Brain pericyte (primary cell): ENCODE measurements around the gene RPL35.

Source experiments
- DNase-seq: peaks from one replicate; pipeline ENCODE4 v3.0.0-alpha.2; 2012; ENCODE audit warnings: low read depth, low spot score

RPL35 gene

GRCh38 chr9:124820698-124821623 is 40.8 kb downstream of the RPL35 start:
- DNase-seq, result no peak

DNA sequence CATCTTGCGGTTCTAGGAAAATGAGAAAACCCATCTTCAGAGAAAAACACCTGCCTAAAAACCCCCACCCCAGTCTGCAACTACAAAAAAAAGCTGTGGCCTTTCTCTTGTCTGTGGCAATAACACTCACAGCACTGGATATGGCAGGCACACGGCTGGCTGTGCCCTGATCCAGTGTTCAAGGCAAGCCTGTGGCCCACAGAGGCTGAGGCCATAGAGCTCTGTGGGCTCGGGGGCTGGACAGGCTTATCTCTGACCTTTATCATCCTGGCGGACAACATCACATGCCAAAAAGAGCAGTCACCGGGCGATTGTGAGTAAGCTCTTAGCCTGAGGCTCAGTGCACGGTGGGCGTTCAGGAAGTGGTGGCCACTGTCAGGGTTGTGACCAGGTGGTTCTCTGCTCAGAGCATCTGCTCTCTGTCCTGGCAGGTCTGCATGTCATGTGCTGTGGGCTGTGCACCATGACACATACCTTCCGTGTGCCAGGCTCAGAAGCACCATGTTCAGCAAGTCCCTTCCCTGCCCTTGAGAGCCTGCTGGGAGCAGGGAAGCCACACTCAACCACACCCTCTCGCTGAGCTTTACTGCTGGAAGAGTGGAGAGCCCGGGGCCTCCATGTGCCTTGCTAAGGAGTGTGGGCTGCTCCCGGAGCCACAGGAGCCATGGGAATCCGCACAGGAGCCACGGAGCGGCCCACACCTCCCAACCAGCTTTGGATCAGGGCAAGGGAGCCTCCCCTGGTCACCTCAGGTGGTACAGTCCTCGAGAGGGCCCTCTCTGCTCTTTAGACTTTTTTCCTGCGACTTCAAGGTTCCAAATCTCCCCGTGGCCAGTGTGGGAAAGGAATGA is 43.1 kb downstream of the RPL35 start:
- DNase-seq, result no peak

DNA sequence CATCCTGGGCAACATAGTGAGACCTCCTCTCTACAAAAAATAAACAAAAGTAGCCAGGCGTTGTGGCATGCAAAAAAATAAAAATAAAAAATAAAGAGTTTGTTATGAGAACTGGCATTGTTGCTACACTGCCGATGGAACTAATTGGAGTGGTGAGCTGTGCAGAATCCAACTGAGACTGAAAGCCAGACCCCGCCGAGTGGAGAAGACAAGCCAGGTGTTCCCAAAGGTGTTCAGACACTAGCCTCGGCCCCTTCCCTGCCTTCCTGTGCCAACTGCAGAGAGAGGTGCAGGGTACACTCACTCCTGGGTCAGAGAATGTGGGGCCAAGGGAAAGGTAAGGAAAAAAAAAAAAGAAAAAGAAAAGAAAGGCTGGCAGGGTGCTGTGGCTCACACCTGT is 46.2 kb downstream of the RPL35 start:
- DNase-seq, result no peak

DNA sequence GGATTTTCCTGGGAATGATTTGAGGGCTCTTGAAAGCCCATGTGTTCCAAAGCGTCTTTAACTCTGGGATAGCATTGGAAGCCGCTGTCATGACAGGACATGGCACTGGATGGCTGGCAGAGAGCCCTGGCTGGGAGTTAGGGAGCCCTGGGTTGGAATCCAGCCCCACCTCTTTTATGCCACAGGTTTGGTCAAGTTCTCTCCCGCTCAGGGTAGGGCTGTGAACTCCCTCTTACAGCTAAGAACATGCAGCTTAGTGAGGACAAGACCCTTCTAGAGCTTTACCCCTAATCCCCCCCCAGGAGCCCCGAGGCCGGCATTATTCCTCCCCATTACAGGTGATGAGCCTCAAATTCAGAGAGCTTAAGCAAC is 47.6 kb downstream of the RPL35 start:
- no peak for DNase-seq

DNA sequence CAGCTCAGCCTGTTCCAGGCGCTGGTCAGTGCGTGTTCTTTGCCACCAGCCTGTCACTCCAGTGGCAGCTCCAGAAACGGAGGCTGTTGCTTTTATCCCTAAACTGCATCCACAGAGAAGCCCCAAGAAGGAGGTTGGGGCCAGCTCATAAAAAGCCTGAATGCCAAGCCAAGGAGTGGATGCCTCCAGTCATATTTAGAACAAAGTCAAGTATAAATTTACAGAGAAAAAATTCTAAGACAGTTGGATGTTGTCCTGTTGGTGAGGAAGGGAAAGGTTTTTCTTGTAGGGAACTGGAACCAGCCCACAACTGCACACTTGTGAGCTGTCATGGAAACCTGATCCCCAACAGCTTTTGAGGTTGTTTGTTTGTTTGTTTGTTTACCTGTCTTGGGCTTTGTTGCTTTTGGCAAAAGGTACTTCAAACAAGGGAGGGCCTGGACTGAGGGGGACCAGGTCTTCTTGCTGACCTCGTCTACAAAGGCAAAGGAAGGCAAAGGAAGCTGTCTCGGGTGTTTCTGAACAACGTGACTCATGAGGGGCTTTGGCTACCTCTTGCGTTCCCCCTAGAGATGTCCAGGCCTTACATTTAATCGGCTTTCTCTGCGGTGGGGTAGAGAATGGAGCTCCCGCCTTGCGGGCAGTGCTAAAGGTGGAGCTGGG is 48.1 kb downstream of the RPL35 start:
- no peak for DNase-seq

- DNase-seq, result no peak
Measured at GRCh38 chr9:124813041-124813440, 48.7 kb downstream of the RPL35 start.

DNA sequence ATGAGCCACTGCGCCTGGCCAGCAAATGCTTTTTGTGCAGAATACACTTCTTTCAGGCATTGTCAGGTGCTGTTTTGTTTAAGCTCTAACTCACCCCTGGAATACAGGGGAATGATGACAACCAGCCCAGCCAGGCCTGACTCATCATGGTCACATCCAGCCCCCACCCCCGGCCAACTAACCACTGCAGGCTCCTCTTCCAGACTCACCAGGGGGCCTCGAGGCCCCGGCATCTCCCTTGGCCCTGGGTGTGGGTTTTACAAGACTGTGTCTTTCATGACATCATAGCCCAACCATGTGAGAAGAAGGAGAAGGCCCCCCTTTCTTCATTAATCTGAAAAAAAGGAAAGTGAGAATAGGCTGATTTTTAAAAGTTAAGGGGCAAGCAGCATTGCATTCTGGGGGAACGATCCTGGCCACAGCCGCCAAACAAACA is 49.3 kb downstream of the RPL35 start:
- peak; percentile 96 for DNase-seq

- peak; percentile 61 for DNase-seq
Measured at GRCh38 chr9:124810663-124811355, 50.9 kb downstream of the RPL35 start.

DNA sequence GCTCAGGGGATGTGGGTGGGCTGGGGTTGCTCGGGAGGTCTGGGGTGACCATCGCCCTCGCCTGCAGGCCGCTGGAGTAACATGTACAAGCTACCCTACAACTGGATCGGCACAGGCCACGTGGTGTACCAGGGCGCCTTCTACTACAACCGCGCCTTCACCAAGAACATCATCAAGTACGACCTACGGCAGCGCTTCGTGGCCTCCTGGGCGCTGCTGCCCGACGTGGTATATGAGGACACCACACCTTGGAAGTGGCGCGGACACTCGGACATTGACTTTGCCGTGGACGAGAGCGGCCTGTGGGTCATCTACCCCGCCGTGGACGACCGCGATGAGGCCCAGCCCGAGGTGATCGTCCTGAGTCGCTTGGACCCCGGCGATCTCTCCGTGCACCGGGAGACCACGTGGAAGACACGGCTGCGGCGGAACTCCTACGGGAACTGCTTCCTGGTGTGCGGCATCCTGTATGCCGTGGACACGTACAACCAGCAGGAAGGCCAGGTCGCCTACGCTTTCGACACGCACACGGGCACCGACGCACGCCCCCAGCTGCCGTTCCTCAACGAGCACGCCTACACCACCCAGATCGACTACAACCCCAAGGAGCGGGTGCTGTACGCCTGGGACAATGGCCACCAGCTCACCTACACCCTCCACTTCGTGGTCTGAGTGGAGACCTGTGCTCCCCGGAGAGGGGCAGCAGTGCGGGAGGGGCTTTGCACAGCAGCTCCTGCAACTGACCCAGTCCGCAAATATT is 51.8 kb downstream of the RPL35 start:
- DNase-seq, result no peak

GRCh38 chr9:124809211-124809610 is 52.5 kb downstream of the RPL35 start:
- no peak for DNase-seq

GRCh38 chr9:124808246-124808956 is 53.4 kb downstream of the RPL35 start:
- DNase-seq, result no peak
